GM12872 (cell line): ENCODE data around the gene SNRK.

ENCODE experiments used
- TF ChIP-seq, protein P1 (sequence below): IDR thresholded peaks from 3 replicates; pipeline ENCODE4 v1.5.1; 2011; ENCODE audit warnings: low read depth, mild to moderate bottlenecking, low read length, moderate library complexity; ENCODE audit not compliant: insufficient read depth

SNRK gene

DNA sequence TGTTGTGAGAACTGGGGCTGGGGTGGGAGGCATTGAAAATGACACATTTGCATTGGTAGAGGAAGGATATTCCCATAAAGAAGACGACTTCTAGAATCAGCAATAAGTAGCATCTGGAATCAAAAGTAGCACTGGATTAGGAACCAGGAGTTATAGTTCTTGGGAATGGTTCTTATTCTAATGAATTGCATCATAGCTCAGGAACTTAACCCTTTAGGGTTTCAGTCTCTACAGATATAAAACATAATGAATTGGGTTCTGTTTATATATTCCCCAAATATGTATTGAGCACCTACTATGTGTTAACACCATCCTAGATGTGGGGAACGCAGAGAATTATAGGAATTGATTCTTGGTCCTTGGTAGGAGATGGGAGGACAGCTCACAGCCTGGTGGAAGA is 16.3 kb upstream of the SNRK start:
- TF ChIP-seq, protein P1, sequence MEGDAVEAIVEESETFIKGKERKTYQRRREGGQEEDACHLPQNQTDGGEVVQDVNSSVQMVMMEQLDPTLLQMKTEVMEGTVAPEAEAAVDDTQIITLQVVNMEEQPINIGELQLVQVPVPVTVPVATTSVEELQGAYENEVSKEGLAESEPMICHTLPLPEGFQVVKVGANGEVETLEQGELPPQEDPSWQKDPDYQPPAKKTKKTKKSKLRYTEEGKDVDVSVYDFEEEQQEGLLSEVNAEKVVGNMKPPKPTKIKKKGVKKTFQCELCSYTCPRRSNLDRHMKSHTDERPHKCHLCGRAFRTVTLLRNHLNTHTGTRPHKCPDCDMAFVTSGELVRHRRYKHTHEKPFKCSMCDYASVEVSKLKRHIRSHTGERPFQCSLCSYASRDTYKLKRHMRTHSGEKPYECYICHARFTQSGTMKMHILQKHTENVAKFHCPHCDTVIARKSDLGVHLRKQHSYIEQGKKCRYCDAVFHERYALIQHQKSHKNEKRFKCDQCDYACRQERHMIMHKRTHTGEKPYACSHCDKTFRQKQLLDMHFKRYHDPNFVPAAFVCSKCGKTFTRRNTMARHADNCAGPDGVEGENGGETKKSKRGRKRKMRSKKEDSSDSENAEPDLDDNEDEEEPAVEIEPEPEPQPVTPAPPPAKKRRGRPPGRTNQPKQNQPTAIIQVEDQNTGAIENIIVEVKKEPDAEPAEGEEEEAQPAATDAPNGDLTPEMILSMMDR = no peak

DNA sequence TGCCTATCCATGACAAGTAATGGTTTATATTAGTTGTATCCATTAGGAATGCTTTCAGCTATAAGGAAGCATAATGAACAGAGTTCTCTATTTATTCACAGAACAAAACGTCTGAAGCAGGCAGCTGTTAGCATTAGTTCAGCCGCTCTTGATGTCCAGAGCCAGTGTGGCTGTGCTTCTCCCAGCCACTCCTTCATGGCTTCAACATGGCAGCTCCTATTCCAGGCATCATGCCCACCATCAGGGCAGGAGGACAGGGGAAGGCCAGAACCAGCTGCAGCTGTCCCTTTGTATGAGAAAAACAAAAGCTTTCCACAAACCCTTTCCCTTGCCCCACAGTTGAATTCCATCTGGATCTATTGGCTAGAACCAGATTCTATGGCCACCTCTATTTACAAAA is 12.9 kb upstream of the SNRK start:
- TF ChIP-seq, protein P1 = no peak

DNA sequence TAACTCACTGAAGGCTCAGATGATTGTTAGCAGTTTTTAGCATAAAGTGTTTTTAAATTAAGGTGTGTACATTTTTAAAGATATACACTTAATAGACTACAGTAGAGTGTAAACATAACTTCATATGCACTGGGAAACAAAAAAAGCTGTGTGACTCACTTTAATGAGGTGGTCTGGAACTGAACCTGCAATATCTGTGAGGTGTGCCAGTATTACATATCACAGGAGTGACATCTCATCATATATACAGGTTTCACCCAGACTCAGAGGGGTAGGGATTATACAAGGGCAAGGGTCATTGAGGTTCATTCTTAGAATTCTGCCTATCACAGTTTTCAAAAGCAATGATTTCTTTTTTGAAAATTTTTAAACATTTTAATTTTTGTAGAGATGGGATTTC is 7.3 kb upstream of the SNRK start:
- TF ChIP-seq, protein P1 = no peak

- TF ChIP-seq, protein P1 = no peak
These were observed 6.8 kb upstream of the SNRK start for GRCh38 chr3:43279532-43279931.

DNA sequence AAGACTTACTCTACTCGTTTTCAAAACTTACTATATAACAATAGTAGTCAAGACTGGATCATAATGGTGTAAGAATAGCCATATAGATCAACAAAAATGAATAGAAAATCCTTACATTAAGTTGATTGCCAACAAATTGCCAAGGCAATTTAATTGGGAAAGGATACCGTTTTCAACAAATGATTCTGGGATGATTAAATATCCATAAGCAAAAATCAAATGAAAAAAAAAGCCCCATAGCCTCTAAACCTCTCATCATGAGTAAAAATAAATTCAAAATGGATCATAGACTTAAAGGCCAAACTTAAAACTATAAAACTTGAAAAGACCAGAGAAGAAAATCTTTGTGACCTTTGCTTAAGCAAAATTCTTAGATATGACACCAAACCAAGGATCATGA is 5.3 kb upstream of the SNRK start:
- TF ChIP-seq, protein P1 = no peak

DNA sequence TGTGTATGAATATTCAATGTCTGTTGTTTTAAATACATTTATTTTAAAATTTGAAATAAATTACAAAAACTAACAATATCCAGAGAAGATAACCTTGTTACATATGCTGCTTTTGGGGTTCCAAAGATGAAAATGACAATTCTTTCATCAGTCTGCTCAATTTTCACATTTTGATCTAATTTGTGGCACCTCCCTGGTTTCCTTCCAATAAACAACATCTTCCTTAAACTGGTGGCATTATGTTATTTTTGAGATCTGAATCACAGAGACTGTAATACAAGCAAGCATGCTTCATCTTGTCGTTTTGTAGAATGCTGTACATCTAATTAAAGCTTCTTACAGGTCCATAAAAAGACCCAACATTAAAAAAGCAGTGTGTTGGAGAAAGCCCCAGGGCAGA is 2.2 kb upstream of the SNRK start:
- TF ChIP-seq, protein P1 = no peak

GRCh38 chr3:43285644-43286043 is 696 bp upstream of the SNRK start:
- TF ChIP-seq, protein P1 = no peak
